Gastrocnemius medialis (tissue), 4 donors: ENCODE measurements around the gene RPL12.

Source experiments
- CTCF ChIP-seq, 5 experiments: fragments of 450-650 bp in 3 of 5; fragments of 200-600 bp in 2 of 5; sonication (generic) in 2 of 5; IDR thresholded peaks in 4 of 5; conservative IDR thresholded peaks in 1 of 5; 1 replicate in 4 of 5; 2 replicates in 1 of 5; pipeline ENCODE4 v1.5.1; 2016 to 2019; ENCODE audit warnings: antibody characterized with exemption in 5 of 5, mild to moderate bottlenecking in 3 of 5, moderate library complexity in 3 of 5
- POLR2A ChIP-seq, 2 donors: fragments of 450-650 bp; IDR thresholded peaks; one replicate each; pipeline ENCODE4 v1.6.1; 2017; ENCODE audit warnings: antibody characterized with exemption in 2 of 2, mild to moderate bottlenecking in 2 of 2, moderate library complexity in 2 of 2

DNA sequence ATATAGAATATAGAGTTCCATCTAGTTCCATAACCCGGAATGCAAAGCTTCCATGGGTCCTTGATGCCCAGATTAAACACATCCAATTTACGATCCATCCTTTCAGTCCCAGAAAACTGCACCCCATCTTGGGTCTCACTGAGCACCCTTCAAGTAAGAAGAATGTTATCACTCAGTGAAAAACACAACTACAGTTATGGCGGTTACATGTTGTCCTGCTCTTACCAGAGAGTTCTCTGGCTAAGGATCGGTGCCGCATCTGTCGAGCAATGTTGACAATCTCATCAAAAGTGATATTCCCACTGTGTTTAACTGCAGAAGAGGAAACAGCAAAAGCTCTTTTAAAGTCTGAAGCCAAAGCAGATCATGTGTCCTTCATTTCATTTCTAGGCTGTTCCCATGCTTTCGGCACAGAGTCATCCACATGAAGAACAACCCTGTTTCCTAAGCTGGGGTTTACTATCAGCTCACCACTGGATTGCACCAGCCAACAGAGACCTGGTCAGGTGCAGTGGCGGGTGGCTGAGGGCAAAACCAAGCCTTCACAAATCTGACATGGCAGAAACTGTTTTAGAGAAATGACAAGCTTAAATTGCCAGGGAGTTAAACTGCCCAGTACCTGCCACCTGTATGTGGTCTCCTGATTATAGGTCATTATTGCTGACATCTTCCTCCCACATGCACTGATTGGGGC lies 2.9 kb downstream of the RPL12 start:
- TF ChIP-seq POLR2A (IDR thresholded peaks at IDR 0.05) = no peak
- no peak for TF ChIP-seq CTCF (IDR thresholded peaks at IDR 0.05 in 4 of 5, conservative IDR thresholded peaks at IDR 0.05 in 1 of 5)
